HG03045 (cell line): Measurements from ENCODE around the gene OR51D1.

Experiments
- ATAC-seq: cut with Tn5 transposase; IDR thresholded peaks from one replicate; pipeline ENCODE4 v1.9.1; 2021; ENCODE audit warnings: mild to moderate bottlenecking, moderate library complexity; ENCODE audit not compliant: unreplicated experiment

The OR51D1 gene

GRCh38 chr11:4644233-4644632 lies 7.0 kb downstream of the OR51D1 start:
- ATAC-seq = no peak

DNA sequence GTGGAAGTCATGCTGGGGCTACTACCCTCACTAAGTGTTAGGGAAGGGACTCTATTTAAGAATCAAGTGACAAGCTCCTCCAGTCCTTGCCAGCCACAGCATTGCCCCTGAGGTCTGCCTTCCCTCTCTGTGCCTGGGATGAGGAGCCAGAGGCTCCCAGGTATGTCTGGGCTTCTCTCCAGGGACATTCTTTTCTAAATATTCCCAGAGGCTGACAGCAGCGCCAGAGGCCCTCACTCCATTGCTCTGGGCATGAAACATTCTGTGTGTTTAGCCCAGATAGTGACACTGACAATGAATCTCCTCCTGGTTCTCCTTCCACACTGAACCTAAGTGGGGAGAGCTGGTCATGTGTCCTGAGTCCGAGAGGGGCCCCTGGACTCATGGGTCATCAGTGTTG lies 8.7 kb downstream of the OR51D1 start:
- ATAC-seq = no peak

DNA sequence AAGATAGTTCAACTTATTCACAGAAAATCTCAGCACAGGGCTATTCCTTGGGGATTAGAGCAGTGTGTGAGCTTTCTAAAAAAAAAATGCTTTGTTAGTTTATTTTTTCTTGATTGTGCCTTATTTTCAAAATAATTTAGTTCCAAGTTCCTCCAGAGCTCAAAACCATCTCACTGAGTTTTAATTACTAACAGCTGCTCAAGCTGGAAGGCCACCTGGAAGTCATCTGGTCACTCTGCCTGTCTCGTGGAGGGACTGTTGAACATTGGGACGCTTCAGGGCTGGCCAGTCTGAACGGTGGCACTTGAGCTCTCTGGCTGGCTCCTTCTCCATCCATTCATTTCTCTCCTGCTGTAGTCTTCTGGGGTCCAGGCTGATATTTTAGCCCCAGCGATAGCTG lies 10.5 kb downstream of the OR51D1 start:
- ATAC-seq = no peak

DNA sequence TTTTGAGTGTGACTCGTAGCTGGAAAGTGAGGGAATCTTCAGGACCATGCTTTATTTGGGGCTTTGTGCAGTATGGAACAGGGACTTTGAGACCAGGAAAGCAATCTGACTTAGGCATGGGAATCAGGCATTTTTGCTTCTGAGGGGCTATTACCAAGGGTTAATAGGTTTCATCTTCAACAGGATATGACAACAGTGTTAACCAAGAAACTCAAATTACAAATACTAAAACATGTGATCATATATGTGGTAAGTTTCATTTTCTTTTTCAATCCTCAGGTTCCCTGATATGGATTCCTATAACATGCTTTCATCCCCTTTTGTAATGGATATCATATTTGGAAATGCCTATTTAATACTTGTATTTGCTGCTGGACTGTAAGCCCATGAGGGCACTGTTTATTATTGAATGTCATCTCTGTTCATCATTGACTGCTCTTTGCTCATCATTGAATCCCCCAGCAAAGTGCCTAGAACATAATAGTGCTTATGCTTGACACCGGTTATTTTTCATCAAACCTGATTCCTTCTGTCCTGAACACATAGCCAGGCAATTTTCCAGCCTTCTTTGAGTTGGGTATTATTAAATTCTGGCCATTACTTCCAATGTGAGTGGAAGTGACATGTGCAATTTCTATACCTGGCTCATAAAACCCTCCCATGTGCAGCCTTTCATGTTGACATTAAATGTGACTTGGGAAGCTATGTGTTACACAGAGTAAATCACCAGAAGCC lies 17.5 kb downstream of the OR51D1 start:
- no peak for ATAC-seq

- ATAC-seq = no peak
Measured at GRCh38 chr11:4658629-4659445, 21.6 kb downstream of the OR51D1 start.

DNA sequence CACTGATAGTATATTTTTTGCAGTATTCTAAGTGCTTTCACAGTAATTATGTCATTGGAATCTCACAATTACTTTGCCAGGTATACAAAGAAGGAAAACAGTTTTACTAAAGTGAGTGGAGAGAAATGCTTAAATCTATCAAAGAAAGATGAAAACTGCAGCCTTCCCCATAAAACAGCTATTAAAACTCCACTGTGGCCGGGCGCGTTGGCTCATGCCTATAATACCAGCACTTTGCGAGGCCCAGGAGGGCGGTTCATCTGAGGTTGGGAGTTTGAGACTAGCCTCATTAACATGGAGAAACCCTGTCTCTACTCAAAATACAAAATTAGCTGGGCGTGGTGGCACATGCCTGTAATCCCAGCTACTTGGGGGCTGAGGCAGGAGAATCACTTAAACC lies 25.6 kb downstream of the OR51D1 start:
- no peak for ATAC-seq

DNA sequence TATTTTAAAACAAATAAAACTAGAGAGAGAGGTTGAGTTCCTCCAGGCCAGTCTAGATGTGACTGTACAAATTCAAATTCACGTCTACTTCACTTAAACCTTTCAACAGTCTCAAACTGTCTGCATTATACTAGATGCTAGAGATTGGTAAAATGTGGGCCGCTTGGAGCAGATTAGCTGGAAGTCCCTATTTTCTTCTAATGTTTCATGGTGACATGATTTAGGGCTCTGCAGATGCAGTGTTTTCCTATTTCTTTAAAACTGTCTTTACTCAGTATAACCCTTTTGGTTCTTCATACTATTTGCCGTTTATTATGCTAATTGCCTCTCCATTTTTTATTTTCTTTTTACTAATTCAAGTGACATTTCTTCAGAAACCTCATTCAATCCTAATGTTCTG lies 26.9 kb downstream of the OR51D1 start:
- ATAC-seq = no peak

DNA sequence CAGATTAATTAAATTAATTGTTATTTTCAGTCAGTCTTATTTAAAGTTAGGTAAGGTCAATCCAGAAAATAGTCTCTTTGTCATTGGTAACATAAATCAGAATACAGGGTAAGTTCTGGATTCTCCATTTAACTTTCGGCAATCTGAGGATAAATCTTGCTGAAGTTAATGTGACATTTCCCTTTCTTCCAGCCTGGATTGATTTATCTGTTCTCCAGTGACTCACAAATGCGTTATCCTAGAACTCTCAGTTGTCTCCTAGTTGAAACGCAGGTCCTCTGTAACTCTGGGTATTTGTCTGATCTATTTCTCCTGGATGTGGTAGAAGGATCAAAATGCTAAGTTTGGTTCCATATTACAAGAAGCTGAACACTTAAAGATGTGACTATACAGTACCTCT lies 27.5 kb downstream of the OR51D1 start:
- ATAC-seq = no peak

DNA sequence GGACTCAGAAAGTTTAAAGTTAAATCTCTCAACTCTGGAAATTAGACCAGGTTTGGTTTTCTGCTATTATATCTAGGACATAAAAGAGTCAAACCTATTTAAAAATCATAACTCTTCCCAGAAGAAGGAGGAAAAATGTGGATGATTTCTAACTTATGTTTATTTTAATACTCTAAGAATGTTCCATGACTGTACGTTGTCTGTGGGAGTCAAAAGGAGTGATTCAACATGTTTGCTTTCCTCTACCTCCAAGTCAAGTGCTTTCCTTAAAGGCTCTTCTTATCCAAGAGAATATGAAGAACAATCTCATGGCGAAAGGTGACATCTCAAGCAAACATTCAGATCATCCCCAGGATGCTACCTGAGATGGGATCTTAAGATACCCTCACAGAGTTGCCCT lies 28.1 kb downstream of the OR51D1 start:
- no peak for ATAC-seq

DNA sequence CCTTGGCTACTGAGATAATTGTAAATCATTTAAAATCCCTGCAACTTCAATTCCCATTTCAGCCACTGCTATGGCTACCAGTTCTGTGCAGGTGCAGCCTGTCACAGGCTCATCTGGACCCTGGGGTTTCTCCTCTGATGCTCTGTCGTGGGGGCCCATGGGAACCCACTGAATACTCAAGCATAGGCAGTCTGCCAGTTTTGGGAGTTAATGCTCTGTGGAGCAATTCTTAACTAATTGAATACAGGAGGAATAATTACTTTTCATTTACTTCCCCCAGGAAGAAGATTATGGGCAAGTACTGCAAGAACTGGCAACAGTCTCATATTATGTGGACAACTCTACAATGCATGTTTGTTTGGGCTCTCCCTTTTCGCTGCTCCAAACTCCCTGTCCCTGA lies 34.5 kb downstream of the OR51D1 start:
- ATAC-seq = no peak

DNA sequence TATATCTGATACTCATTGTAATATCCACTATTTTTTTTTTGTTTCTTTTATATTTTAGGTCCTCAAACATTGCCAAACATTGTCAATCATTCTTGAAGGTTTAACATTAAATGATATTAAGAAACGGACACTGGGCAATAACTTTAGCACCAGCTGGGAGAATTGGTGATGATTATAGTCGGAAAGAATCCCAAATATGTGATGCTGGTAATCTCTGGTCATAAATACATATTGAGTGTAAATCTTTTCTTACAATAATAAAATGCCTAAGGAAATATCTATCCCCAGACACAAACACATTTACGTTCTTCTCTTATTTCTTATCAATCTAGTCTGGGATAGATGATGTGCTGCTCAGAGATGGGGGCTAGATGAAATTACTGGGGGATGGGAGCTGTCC lies 35.2 kb downstream of the OR51D1 start:
- ATAC-seq = no peak

DNA sequence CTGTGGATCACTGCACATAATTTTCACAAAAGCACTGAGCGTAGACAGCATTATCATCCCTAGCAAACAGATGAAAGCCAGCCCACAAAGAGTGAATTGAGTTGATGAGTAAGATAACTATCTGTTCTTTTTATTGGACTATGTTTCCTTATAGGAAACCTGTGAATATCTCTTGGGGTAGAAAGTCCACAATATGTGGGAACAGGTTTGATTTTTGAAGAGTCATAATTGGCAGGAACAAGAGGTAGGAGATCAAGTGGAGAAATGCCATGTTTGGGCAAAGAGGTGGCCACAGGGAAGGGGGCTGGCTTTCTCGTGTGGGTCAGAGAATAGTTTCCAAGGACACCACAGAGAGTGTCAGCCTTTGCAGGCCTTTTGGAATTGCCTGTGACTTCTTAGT lies 36.5 kb downstream of the OR51D1 start:
- ATAC-seq = no peak

- no peak for ATAC-seq
Measured at GRCh38 chr11:4677948-4678347, 40.7 kb downstream of the OR51D1 start.

DNA sequence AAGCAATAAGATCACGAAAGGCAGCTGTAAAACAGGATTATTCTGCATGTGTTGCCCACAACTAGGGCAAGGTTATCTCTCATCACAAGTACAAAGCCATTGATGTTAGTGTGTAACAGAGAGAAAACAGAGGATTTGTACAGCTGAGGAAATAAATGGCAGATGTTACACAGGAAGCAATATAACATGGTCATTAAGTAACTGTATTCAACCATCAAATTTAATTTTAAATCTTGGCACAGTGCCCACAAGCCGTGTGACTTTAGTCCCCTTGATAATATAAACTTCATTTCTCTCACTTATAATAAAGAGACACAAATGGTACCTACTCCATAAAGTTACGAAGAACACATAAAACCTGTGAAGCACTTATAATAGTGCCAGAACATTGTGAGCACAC lies 43.1 kb downstream of the OR51D1 start:
- ATAC-seq = no peak

DNA sequence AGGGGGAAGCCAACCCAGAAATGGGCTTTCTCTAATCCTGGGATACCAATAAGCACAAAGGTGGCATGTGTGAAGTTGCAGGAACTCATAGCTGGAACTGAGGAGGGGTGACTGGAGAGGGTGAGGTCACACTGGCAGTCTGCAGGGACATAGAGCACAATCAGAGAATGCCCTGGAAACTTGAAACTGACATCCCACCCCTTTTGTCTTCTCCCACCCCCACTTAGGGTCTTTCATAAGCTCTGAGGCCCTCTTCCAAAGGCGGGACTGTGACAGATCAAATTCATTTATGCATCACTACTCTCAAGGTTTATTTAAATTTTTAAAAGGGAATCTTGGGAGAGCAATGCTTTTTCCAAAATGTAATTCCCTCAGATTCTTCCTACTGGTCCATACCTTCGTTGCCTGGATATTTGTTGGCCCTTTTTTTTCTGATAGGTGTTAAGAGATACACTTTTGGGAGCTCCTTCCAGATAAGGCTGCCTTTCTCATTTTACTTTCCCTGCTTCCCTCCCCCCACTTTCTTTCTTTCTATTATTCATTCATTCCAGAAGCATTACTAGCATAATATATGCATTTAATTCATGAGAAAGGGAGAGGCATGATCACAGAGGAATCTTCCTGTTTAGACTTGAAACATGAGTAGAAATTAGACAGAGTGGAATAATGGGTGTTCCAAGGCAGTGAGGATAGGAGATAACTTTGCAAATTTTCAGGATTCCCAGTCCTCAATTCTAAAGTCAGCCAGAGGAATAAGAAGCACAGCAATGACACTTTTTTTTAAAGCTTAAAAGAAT lies 45.5 kb downstream of the OR51D1 start:
- ATAC-seq = no peak

DNA sequence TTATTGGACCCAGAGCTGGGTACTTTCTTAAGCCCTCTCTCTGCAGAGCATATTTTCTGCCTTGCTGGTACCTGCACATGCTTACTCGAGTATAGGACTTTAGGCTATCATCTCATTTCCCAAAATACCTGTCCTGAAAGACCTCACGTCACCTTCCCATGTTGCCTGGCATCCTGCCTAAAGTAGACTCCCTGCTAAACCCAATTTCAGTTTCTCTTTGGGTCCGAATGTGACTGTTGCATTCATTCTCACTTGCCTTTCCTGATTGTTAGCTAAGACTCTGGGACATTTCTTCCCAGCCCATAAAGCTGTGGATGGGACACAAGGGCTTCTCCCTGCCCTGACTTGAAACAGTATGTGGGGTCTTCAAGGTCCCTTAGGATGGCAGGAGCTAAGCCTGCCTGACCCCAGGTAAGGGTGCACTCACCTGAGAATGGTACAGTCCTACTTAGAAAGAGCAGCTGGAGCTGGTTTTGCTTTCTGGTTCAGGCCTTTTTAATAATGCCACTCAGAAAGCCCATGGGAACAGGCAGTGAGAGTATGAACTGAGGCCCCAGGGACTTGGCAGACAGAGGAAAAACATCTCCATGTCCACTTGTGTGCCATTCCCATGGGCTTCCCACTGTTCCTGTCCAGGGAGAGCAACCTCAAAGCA lies 47.5 kb downstream of the OR51D1 start:
- ATAC-seq = no peak
